Adrenal gland (tissue), 5 donors: ENCODE measurements around the gene M1AP.

Experiments used
- CTCF ChIP-seq, 6 experiments: fragments of 450-650 bp in 4 of 6; fragments of 200-600 bp in 2 of 6; sonication (generic) in 1 of 6; IDR thresholded peaks; 1 replicate in 5 of 6; 2 replicates in 1 of 6; pipeline versions ENCODE4 v1.5.1 to v1.8.0; 2016 to 2021; ENCODE audit warnings: antibody characterized with exemption in 6 of 6, mild to moderate bottlenecking in 2 of 6, moderate library complexity in 1 of 6
- POLR2A ChIP-seq, 2 donors: fragments of 450-650 bp; IDR thresholded peaks; one replicate each; pipeline ENCODE4 v1.6.1; 2017; ENCODE audit warnings: antibody characterized with exemption in 2 of 2, mild to moderate bottlenecking in 2 of 2, moderate library complexity in 1 of 2
- donor health status: DM: no; HTN: no; CAD: no.

GRCh38 chr2:74536166-74536950 lies 111.8 kb downstream of the M1AP start:
- no peak for TF ChIP-seq CTCF (IDR thresholded peaks at IDR 0.05)
- no peak for TF ChIP-seq POLR2A (IDR thresholded peaks at IDR 0.05)
